NOMO-1 (cell line): ENCODE data around the gene CD244.
"Not testable (repeated sequence)": the region's sequence is repeated elsewhere in the genome, so short reads cannot be mapped to it uniquely, and the experiment has no call there.

ENCODE experiments used
- DNase-seq, 2 experiments: peaks; one replicate each; lab custom pipeline; 2025; ENCODE audit not compliant: unreplicated experiment in 2 of 2; lab: John Stamatoyannopoulos, UW

Gene CD244

GRCh38 chr1:160880216-160880615 lies 17.5 kb upstream of the CD244 start:
- no peak for DNase-seq

DNA sequence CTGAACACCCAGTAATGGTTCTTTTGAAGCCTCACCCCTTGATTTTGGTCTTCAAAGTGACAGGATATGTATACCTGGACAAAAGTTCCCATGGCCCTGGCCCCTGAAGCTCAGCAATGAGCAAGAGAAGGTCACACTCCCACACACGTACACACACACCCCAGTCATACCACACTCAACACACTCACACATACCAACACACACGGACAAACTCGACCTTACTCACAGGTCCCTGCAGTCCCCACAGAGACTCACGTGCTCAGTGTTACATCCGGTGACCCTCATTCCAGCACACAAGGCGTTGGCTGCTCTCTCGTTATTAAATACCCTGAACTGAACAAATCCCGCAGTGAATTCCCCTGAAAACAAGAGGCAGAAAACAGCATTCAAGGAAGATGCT lies 16.4 kb upstream of the CD244 start:
- DNase-seq: no peak

- no peak for DNase-seq
Observed at GRCh38 chr1:160877221-160877620, 14.5 kb upstream of the CD244 start.

GRCh38 chr1:160876311-160876710 lies 13.6 kb upstream of the CD244 start:
- no peak for DNase-seq

DNA sequence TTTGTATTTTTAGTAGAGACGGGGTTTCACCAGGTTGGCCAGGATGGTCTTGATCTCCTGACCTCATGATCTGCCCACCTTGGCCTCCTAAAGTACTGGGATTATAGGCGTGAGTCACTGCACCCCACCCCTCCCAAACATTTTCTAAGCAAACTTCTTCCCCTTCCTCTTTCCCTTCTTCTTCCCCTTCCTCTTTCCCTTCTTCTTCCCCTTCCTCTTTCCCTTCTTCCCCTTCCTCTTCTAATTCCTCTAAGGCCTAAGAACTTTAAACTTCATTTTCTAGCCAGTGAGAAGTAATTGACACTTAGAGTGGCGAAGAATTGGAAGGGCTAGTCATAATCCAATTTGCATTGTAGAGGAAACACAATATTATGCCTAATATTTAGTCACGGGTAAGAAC lies 12.9 kb upstream of the CD244 start:
- DNase-seq: peak; percentile 7 to 38

DNA sequence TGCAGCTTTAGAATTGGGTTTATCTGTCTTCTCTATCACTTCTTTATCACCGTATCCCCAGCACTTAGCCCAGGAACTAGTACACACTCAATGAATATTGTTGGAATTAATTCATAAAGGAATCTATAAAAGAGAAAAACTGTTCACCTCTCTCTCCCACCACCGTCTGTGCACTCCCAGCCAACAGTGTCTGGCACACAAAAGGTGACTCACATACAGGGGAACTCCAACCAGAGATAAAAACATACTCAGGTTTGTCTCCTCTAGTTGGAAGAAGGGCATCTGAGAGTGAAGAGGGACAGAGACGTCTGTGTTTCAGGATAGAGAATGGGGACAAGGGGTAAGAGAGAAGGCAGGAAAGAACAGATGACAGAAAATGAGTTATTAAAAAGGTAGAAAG lies 12.2 kb upstream of the CD244 start:
- DNase-seq: no peak

DNA sequence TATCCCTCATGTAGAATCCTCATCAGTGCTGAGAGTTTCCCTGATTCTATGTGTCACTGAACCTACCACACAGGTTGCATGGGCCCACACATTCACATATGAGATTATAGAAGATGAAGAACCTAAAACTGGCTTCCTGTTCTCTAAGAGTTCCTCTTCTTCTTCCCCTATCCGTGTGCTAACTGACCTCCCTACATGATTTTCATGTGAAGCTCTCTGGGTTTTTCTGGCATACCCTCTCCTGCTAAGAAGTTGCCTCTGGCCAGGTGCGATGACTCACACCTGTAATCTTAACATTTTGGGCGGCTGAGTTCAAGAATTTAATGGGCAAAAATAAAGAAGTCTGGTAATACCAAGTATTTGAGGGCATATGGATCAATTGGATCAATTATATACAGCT lies 5.5 kb upstream of the CD244 start:
- DNase-seq: peak; percentile 68 to 83

DNA sequence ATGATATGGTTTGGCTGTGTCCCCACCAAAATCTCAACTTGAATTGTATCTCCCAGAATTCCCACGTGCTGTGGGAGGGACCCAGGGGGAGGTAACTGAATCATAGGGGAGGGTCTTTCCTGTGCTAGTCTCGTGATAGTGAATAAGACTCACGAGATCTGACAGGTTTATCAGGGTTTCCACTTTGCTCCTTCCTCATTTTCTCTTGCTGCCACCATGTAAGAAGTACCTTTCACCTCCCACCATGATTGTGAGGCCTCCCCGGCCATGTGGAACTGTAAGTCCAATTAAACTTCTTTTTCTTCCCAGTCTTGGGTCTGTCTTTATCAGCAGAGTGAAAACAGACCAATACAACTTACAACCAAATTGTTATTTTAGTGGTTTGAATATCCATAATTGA lies 5.0 kb upstream of the CD244 start:
- not testable (repeated sequence) for DNase-seq

- no peak for DNase-seq
Observed at GRCh38 chr1:160866695-160867260, 4.1 kb upstream of the CD244 start.

GRCh38 chr1:160866001-160866694 lies 3.5 kb upstream of the CD244 start:
- DNase-seq: no peak

DNA sequence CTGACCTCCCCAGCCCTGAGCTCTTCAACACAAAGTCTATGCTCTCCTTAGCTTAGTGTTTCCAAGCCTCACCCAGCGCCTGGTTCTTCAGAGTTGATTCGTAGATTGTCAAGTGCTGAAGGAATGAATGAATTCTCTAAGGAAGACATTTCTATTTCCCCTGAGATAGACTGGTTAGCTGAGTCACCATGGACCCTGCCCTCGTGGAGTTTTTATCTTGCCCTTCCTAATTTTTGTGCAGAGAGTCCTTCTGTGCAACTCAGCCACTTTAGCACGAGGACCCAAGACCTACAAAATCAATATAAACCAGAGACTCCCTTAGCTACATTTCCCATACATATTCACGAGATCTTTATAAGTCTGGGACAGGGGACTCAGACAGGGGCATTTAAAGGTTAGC lies 2.6 kb upstream of the CD244 start:
- no peak for DNase-seq

DNA sequence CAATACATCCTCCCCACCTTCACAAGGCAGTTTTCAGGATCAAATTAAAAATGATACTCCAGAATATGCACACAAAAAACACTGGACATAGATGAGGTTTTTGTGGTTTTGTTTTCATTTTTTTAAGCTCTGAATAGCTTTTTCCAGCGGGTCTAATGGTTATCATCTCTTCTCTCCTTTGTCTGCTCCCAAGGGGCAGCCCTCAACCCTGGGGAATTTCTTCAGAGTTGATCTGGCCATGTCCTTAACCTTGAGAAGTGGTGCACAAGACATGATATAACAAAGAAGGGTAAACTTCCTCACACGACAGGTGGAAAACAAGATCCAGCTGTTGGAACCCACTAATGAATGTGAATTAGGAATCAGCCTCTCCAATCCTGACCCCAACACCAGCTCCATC lies 1.5 kb upstream of the CD244 start:
- DNase-seq: no peak

- DNase-seq: peak; percentile 79 to 82
Observed at GRCh38 chr1:160863774-160864131, 1.1 kb upstream of the CD244 start.

DNA sequence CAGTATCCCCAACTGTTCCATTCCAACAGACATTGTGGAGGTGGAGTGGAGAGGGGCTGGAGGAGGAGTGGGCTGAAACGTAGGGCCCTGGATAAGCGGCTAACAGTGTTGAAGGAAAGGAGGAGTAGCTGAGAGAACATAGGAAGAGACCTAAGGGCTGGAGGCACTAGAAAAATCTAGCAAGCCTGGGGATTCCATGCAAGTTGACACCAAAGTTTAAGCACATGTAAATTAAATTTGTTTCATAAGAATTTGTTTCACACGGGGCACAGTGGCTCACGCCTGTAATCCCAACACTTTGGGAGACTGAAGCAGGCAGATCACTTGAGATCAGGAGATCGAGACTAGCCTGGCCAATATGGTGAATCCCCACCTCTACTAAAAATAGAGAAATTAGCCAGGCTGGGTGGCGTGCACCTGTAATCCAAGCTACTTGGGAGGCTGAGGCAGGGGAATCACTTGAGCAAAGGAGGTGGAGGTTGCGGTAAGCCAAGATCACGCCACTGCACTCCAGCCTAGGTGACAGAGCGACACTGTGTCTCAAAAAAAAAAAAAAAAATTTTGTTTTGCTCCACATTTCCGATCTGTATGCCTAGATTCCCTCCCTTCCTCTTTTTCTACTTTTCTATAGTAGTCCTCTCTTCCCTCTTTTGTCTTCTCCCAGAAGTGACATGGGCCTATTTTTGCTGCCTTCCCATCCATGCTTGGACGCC lies 530 bp upstream of the CD244 start:
- peak; percentile 63 to 72 for DNase-seq

- no peak for DNase-seq
Observed at GRCh38 chr1:160860840-160861505, 1.7 kb downstream of the CD244 start.

DNA sequence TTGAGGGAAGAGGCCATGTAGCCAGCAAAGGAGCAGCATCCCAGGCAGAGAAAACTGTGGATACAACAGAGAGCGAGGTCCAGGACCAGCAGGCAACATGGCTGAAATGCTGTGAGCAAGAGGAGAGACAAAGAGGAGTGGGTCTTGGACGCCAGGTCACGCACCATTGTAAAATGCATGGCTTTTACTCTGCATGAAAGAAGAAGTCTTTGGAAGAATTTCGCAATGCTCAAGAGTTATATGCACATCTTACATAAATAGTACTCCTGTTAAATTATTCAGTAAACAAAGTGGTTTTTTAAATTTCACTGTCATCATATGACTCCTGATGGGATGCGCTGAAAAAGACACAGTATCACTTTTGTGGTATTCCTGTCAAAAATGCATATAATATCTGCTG lies 3.5 kb downstream of the CD244 start:
- DNase-seq: peak; percentile 20 to 70

DNA sequence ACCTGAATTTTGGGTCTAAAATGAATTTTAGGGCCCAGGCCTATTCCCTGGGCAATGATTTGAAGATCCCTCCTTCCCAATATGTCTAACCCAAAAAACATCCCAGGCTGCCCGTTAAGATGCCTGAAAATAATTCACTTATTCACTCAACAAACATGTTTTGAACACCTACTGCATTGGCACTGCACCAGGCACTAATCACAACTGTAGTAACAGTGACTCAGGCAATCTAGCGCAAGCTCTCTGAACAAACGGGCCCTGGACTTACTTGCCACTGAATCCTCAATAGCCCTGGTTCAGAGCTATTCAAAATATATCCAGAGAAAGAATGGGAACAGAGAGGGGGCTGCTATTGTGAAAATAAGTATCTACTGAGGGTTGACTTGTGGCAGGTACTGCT lies 4.2 kb downstream of the CD244 start:
- no peak for DNase-seq

DNA sequence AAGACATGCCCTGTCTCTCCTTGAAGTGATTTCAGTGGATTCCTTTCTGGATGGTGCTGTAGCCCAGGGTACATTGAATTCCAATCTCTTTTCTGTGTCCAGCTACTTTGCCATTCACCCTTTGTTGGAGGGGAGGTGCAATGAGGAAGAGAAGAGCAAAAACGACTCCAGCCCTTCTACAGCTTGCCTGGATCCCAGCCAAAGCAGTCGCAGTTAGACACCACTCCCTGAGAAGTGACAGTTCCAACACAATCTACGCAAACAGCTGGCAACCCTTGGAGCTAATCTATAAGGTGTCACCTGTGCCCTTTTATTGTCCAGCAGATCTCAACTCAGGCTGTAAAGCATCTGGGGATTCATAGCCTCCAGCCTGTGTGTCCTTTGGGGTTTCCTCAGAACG lies 4.6 kb downstream of the CD244 start:
- DNase-seq: no peak

DNA sequence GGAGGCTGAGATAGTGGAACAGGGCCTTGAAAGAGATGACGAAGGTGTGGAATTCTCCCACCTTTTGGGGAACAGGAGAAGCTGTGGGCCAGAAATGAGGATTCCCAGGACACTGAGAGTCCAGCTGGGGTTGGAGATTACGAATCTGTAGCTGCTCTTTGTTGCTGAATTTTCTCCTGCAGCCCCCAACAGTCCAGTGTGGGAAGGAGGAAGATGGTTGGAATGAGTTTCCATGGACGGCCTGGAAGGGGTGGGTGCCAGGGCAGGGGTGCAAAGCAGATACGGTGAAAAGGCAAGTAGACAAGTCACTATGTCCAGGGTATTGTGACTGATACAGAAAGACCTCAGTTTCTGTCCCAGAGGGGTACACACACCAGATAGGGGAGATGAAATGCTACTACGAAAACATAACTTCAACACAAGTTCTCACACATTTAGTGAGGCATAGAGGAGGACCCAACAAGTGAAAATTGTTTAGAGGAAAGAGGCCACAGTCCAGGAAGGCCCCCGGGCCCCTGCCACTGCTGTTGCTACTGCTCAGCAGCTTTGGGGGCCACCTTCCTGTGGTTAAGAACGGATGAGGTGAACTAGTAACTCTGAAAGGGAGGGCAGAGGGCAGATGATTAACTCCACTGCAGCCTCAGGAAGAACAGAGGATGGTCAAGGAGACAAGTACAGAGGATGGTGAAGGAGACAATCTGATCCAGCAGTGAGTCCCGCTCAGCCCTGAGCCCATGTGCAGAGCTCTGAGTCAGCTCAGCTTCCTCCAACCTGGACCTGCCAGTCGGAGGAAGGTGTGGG lies 7.3 kb downstream of the CD244 start:
- no peak for DNase-seq

DNA sequence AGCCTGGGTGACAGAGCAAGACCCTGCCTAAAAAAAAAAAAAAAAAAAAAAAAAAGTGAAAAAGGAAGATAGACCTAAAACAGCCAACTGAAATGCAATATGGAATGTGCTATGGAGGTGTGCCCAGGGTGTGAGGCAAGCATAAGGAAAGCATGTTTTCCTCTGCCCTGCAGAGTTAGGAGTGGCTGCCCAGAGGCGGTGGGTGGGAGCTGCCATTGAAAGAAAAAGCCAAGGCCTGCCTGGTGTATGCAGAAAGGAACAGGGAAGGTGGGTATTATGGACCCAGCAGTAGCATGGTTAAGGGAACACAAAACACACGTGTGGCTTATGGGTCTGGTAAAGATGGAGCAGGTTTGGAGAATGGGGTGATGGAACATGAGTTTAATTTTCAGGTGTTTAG lies 8.9 kb downstream of the CD244 start:
- no peak for DNase-seq

DNA sequence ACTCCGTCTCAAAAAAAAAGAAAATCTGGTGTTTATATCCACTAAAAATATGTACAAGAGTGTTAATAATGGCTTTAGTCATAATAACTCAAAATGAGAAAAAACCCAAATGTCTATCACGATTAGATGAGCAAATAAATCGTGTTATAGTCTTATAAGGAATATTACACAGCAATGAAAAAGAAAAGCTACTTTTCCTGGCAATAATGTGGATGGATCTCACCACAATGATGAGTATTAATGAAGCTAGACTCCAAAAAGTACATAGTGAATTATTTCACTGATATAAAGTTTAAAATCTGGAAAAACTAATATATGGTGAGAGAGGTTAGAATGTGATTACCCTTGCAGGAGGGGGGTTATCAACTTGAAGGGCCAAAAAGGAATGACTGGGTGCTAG lies 9.7 kb downstream of the CD244 start:
- no peak for DNase-seq
